ENCODE results near the gene PIK3C2G.

The PIK3C2G gene

GRCh38 chr12:18578191-18578590, 316.9 kb downstream of the PIK3C2G start:
- no peak for DNase-seq

GRCh38 chr12:18580291-18580690, 319.0 kb downstream of the PIK3C2G start:
- no peak for DNase-seq

GRCh38 chr12:18580706-18581105, 319.4 kb downstream of the PIK3C2G start:
- no peak for DNase-seq

- DNase-seq = no peak
Observed at GRCh38 chr12:18581232-18581962, 320.1 kb downstream of the PIK3C2G start.

- no peak for DNase-seq
Observed at GRCh38 chr12:18583655-18584054, 322.3 kb downstream of the PIK3C2G start.

GRCh38 chr12:18586581-18586980, 325.3 kb downstream of the PIK3C2G start:
- no peak for DNase-seq

- no peak for DNase-seq
Observed at GRCh38 chr12:18589316-18589715, 328.0 kb downstream of the PIK3C2G start.

GRCh38 chr12:18591473-18591872, 330.2 kb downstream of the PIK3C2G start:
- DNase-seq = no peak

- DNase-seq = no peak
Observed at GRCh38 chr12:18595412-18595811, 334.1 kb downstream of the PIK3C2G start.

- no peak for DNase-seq
Observed at GRCh38 chr12:18601962-18602361, 340.6 kb downstream of the PIK3C2G start.

- DNase-seq = no peak
Observed at GRCh38 chr12:18612971-18613370, 351.7 kb downstream of the PIK3C2G start.

- DNase-seq = no peak
Observed at GRCh38 chr12:18620986-18621385, 359.7 kb downstream of the PIK3C2G start.

- DNase-seq = no peak
Observed at GRCh38 chr12:18629445-18629844, 368.1 kb downstream of the PIK3C2G start.

GRCh38 chr12:18629916-18630315, 368.6 kb downstream of the PIK3C2G start:
- DNase-seq = no peak

- no peak for DNase-seq
Observed at GRCh38 chr12:18631339-18631738, 370.0 kb downstream of the PIK3C2G start.

GRCh38 chr12:18632848-18633247, 371.5 kb downstream of the PIK3C2G start:
- DNase-seq = no peak

- no peak for DNase-seq
Observed at GRCh38 chr12:18634382-18634781, 373.1 kb downstream of the PIK3C2G start.

- no peak for DNase-seq
Observed at GRCh38 chr12:18640321-18640955, 379.1 kb downstream of the PIK3C2G start.

- no peak for DNase-seq
Observed at GRCh38 chr12:18643681-18644080, 382.4 kb downstream of the PIK3C2G start.

- no peak for DNase-seq
Observed at GRCh38 chr12:18644564-18644963, 383.2 kb downstream of the PIK3C2G start.

GRCh38 chr12:18646286-18646890, 385.1 kb downstream of the PIK3C2G start:
- no peak for DNase-seq

- DNase-seq = no peak
Observed at GRCh38 chr12:18651525-18651924, 390.2 kb downstream of the PIK3C2G start.

- no peak for DNase-seq
Observed at GRCh38 chr12:18652596-18652995, 391.3 kb downstream of the PIK3C2G start.

- no peak for DNase-seq
Observed at GRCh38 chr12:18653465-18653864, 392.1 kb downstream of the PIK3C2G start.

Measured in NCI-H2107 (cell line).